ENCODE measurements around the gene PCSK1. TPM values are rescaled to one million over a fixed set of nuclear protein-coding genes. Genes with fewer than 3 reads are reported as not detected.
"Not testable (repeated sequence)": the region's sequence is repeated elsewhere in the genome, so short reads cannot be mapped to it uniquely, and the experiment has no call there.

Gene PCSK1
- total RNA-seq, 1 donor from 2014 or later: not detected

GRCh38 chr5:96426831-96427230 lies 6.2 kb downstream of the PCSK1 start:
- DNase-seq (ENCODE audit: low spot score): no peak

DNA sequence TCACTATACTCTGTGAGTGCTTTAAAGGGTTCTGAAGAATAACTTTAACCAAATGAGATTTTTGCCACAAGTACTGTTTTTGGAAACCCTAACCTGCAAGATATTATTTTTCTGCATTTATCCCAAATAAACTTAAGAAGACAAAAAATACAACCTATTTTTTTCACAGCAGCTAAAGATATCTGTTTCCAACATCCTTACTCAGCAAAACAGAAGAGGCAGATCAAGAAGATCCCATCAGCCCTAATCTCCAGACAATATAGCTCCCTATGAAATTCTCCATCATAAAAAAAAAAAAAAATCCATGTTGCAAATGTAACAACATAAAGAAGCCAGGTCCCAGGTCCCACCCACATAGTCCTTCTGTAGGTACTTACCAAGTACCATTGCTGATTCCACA lies 7.6 kb downstream of the PCSK1 start:
- DNase-seq (ENCODE audit: low spot score): no peak

GRCh38 chr5:96415897-96416296 lies 17.2 kb downstream of the PCSK1 start:
- DNase-seq (ENCODE audit: low spot score): no peak

DNA sequence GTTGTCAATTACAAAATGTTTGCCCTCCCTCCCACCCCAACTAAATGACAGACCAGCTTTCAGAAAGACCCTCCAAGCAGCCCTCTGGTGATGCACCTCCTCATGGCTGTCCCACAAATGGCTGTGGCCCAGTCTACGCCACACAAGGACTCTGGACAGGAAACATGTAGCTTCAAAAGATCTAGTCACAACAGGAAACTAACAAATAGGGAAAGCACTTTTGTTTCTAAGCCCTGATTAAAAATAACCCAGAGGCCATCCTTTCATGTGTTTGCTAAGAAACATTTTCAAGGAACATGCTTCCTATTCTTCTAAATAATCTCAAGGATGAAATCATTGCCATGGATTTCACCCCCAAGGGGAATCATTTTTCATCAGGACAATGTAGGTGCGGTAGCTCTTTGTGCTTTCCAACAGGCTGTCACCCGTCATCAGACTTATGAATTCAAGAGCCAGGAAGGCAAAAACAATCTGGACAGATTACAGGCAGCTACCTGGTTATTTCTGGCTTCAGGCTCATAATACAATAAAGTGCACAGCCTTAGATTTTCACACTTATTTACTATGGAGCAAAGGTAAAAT lies 20.1 kb downstream of the PCSK1 start:
- no peak for DNase-seq (ENCODE audit: low spot score)

GRCh38 chr5:96410013-96410412 lies 23.0 kb downstream of the PCSK1 start:
- no peak for DNase-seq (ENCODE audit: low spot score)

- no peak for DNase-seq (ENCODE audit: low spot score)
Observed at GRCh38 chr5:96408841-96409538, 24.1 kb downstream of the PCSK1 start.

DNA sequence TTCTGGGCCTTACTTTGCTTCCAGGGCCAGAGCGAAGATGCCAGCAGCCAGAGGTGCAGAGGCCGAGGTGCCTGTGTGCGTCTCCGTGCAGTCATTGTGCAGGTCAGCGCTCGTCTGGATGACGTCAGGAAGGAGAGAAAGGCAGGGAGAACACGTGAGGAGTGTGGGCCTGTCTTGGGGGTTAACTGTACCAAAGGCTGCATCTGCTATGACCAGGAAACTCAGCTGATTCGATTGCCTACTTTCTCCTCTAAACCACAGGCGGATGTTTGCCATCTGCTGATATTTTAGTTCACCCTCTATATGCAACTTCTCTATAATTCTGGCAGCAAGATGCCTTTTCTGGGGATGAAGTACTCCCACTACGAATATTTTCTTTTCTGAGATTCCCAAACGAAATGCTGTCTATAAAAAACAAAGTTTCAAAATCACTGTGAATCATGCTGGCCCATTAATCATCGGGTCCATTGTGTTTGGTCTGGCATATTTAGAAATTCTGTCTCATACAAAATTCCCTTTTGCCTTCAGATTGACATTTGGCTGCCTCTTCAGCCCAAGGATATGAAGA lies 24.8 kb downstream of the PCSK1 start:
- DNase-seq (ENCODE audit: low spot score): no peak

- DNase-seq (ENCODE audit: low spot score): no peak
Observed at GRCh38 chr5:96407436-96407835, 25.6 kb downstream of the PCSK1 start.

DNA sequence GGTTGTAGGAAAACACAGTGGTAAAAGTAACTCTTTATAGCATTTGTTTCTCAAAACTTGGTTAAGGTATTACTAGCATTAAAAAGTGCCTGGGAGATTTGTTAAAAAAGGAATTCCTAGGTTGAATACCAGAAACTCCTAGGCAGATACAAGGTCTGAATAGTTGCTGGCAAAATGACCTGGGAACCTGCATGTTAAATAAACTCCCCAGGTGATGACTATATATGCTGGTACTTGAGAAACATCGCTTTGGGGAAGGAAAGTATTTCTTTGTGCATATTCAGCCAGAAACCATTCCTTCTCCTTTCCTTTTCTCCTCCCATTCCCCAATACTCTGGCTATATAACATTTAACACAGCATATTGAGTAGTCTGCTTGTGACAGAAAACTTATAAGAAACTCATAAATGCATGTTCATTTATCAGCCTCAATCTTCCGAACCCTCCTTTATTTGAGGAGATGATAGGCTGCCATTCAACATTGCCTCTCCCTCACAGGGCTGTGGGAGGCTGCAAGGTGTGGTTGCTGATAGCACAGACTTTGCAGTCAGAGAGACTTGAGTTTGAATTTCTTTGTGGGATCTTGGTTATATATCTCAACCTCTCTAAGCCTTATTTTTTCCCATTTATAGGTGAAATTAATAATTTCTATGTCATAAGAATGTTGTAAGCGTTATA lies 28.7 kb downstream of the PCSK1 start:
- DNase-seq (ENCODE audit: low spot score): no peak

DNA sequence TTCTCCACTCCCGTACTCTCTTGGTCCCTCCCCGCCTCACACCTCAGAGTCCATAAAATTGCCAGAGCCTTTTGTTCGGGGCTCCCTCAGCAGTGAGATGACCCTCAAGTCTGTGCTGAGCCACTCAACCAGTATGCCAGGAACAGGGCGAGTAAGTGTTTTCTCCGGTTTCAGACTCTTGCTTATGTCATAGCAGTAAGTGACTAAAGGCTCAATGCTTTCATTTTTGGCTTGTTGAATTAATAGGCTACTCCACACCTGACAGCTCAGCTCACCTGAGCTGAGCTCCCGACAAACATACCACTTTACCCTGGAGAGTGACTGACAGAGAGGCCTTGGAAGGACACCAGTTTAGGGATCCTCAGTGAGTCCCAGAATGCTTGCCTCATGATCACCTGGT lies 30.5 kb downstream of the PCSK1 start:
- DNase-seq (ENCODE audit: low spot score): no peak

DNA sequence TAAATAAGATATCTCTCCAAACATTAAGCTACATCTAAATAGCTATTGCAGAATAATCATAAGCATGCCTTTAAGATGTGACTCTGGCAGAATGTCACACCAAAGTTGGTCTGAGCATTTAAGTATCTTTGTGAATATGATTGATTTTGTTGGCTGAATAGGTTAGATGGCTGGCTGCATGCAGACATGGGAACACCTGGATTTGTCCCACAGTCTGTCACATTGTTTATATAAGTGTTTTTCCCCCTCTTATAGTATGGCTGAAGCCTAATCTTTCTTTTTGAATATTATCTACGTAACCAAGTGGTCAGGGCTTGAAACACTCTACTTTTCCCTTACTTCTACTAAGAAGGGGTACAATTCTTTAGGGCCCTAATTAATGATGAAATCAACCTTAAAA lies 36.2 kb downstream of the PCSK1 start:
- DNase-seq (ENCODE audit: low spot score): no peak

DNA sequence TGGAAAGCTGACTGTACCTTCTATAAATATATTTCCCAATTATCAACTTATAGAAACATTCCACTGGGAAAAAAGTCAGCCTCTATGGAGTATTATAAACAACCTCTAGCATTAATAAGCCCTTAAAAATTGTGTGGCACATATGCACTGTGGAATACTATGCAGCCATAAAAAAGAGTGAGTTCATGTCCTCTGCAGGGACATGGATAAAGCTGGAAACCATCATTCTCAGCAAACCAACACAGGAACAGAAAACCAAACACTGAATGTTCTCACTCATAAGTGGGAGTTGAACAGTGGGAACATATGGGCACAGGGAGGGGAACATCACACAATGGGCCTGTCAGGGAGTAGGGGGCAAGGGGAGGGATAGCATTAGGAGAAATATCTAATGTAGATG lies 37.8 kb downstream of the PCSK1 start:
- DNase-seq (ENCODE audit: low spot score): not testable (repeated sequence)

DNA sequence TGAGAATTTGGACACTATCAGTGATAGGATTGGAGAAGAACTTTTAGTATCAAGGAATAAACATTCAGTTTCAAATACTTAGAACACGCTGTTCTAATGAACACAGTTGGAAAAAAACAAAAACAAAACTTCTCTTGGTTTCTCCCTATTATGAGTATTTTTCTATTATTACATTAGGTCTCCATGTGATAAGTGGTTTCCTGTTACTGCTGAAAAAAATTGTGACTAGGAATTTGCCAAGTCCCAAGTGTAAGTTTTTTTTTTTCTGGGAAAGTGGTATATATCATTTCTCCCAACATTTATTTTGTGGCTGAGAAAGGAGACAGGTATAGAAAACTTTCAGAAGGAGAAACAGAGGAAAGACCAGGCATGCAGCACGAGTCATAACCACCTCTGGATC lies 41.1 kb downstream of the PCSK1 start:
- no peak for DNase-seq (ENCODE audit: low spot score)

GRCh38 chr5:96388176-96388575 lies 44.9 kb downstream of the PCSK1 start:
- no peak for DNase-seq (ENCODE audit: low spot score)

DNA sequence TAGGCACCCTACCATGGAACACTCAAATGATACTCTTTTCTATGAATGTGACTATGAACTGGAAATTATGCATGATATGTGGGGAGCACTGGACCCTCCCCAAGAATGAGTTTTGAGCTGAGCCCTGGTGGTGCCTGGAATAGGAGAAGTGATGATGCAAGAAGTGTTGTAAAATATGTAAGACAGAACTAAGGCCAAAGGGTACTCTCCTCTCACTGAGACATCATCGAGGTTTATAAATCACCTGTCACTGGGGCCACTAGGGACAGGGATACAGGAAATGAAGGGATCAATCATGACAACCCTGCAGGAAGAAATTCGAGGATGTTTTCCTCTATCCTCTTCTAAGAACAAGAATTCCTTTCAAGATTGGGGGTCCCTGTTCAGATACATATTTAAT lies 45.4 kb downstream of the PCSK1 start:
- DNase-seq (ENCODE audit: low spot score): no peak

- no peak for DNase-seq (ENCODE audit: low spot score)
Observed at GRCh38 chr5:96385538-96385937, 47.5 kb downstream of the PCSK1 start.

- peak; percentile 35 for DNase-seq (ENCODE audit: low spot score)
Observed at GRCh38 chr5:96384353-96384752, 48.7 kb downstream of the PCSK1 start.

DNA sequence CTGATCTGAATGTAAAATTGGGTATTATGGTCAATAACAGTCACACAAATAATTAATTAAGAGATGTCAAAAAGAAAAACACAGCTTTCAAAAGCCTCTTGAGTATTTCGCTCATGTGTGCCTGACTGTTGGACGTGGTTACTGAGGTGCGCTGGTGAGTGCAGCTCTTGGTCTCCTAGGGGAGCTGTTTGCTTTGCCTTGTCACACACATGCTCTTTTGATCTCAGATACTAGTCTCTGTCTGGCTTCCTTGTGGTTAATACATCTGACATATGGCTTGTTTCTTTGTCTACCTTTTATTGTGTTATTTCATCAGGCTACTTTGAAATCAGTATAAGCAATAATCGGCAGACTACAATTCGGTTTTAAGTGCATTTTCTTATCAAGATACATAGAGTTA lies 51.5 kb downstream of the PCSK1 start:
- DNase-seq (ENCODE audit: low spot score): no peak

GRCh38 chr5:96379896-96380295 lies 53.2 kb downstream of the PCSK1 start:
- DNase-seq (ENCODE audit: low spot score): no peak

DNA sequence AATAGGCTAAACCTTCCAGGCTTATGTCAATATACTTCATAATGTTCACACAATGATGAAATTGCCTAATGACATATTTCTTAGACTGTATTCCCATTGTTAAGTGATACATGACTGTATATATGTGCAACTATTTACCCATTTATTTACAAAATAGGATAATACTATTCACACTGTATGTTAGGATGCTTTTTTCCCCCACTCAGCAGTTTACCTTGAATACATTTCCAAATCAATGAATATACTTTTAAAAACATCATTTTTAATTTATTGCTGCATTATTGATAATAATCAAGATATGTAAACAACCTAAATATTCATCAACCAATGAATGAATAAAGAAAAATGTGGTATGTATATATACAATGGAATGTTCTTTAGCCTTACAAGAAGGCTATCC lies 55.5 kb downstream of the PCSK1 start:
- no peak for DNase-seq (ENCODE audit: low spot score)

GRCh38 chr5:96377167-96377566 lies 55.9 kb downstream of the PCSK1 start:
- no peak for DNase-seq (ENCODE audit: low spot score)

GRCh38 chr5:96374653-96375052 lies 58.4 kb downstream of the PCSK1 start:
- no peak for DNase-seq (ENCODE audit: low spot score)

DNA sequence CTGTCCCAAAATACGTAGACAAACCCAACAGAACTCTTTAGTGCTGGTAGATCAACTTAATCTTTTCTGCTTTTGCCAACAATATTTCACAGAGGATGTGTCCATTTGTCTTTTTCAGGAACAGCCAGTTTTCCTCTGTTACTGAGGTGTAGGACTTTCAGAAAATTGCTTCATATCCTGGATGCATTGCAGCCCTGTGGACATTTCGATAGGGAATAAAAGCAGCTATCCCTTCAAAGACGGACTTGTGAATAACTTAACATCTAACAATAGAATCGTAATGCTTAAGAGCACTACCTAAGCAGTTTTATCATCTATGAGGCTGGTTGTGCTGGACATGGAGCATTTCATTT lies 59.7 kb downstream of the PCSK1 start:
- no peak for DNase-seq (ENCODE audit: low spot score)
